ENCODE results near the gene DGLUCY.
"Not testable (repeated sequence)": the region's sequence is repeated elsewhere in the genome, so short reads cannot be mapped to it uniquely, and the experiment has no call there.

The DGLUCY gene

DNA sequence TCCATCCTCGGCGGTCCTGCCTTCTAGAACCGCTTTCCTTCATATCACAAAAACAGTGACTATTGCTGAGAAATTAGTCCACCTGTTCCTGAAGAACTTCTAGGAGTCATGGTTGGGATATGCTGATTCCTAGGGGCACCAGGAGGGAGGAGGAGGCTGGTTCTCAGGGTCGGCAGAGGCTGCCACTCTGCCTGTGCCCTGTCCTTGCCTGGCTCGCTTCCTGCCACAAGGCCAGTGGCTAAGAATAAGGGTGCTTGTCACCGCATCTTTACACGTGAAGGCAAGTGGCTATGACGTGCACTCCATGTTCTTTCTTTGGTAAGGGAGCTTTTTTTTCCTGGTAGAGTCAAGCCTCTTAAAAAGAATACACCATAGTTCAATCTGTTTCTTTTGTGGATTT is 18.7 kb upstream of the DGLUCY start:
- Histone ChIP-seq H3K27me3 (ENCODE audit: control insufficient read depth, low read length) (peaks cover 10% of the 10 kb centered on the region), H3K9me3 (ENCODE audit: control insufficient read depth, insufficient read depth, low read length) (no peaks in the 10 kb centered on the region), H3F3A (ENCODE audit: control insufficient read depth, insufficient read depth) (no peaks in the 10 kb centered on the region), H3K27ac (ENCODE audit: low read depth, low read length) (no peak overlapping the region), H3K79me2 (ENCODE audit: control insufficient read depth, low read length) (no peaks in the 10 kb centered on the region), H3K4me1 (ENCODE audit: control insufficient read depth, low read length) (no peaks in the 10 kb centered on the region), H3K4me3 (ENCODE audit: low read length) (no peak overlapping the region), H4K20me1 (ENCODE audit: control insufficient read depth, insufficient read depth, low read depth, low read length) (no peaks in the 10 kb centered on the region), H3K4me2 (ENCODE audit: low read length) (no peak overlapping the region), H3K36me3 (ENCODE audit: control insufficient read depth, low read length) (no peaks in the 10 kb centered on the region), H3K9me2 (replicated peaks; ENCODE audit: control insufficient read depth, low read length) (no peaks in the 10 kb centered on the region)
- TF ChIP-seq, protein P1, sequence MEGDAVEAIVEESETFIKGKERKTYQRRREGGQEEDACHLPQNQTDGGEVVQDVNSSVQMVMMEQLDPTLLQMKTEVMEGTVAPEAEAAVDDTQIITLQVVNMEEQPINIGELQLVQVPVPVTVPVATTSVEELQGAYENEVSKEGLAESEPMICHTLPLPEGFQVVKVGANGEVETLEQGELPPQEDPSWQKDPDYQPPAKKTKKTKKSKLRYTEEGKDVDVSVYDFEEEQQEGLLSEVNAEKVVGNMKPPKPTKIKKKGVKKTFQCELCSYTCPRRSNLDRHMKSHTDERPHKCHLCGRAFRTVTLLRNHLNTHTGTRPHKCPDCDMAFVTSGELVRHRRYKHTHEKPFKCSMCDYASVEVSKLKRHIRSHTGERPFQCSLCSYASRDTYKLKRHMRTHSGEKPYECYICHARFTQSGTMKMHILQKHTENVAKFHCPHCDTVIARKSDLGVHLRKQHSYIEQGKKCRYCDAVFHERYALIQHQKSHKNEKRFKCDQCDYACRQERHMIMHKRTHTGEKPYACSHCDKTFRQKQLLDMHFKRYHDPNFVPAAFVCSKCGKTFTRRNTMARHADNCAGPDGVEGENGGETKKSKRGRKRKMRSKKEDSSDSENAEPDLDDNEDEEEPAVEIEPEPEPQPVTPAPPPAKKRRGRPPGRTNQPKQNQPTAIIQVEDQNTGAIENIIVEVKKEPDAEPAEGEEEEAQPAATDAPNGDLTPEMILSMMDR (IDR thresholded peaks at IDR 0.05; ENCODE audit: low read depth, low read length, poor library complexity, severe bottlenecking) = no peak
- TF ChIP-seq EZH2phosphoT487 (IDR thresholded peaks at IDR 0.05; ENCODE audit: borderline replicate concordance, low read length) = no peak

DNA sequence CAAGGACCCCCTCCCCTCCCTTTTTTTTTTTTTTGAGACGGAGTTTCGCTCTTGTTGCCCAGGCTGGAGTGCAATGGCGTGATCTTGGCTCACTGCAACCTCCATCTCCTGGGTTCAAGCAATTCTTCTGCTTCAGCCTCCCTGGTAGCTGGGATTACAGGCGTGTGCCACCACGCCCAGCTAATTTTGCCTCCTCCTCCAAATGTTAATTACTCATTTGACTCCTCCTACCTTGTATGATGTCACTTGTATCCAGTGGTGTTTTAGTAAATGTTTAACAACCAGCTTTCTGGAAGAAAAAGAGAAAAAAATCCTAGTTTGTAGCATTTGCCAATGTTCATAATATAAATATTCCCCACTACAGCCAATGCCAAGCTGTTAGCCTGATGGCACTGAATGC is 16.2 kb upstream of the DGLUCY start:
- H3K36me3 ChIP-seq (ENCODE audit: control insufficient read depth, low read length); H3K4me3 ChIP-seq (ENCODE audit: low read length); H3K27me3 ChIP-seq (ENCODE audit: control insufficient read depth, low read length); H3K9me2 ChIP-seq (replicated peaks; ENCODE audit: control insufficient read depth, low read length); H3F3A ChIP-seq (ENCODE audit: control insufficient read depth, insufficient read depth); H3K4me1 ChIP-seq (ENCODE audit: control insufficient read depth, low read length); H3K27ac ChIP-seq (ENCODE audit: low read depth, low read length); H4K20me1 ChIP-seq (ENCODE audit: control insufficient read depth, insufficient read depth, low read depth, low read length); H3K4me2 ChIP-seq (ENCODE audit: low read length); H3K79me2 ChIP-seq (ENCODE audit: control insufficient read depth, low read length); H3K9me3 ChIP-seq (ENCODE audit: control insufficient read depth, insufficient read depth, low read length): not testable (repeated sequence)

DNA sequence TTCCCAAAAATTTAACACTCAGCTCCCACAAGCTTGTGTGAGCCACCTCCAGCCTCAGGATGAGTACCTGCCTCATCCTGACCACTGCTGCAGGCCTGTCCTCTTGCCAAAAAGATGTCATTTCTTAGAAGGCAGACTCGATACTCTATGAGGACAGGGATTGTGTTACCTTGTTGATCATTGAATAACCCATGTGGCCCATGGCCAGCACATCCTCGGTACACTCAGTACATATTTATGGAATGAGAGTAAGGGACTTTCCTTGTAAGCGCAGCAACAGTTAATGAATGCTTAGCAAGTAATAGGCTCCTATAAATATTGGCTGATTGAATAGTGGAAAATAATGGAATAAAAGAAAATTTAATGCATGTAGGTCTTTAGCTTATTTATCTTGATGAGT is 15.3 kb upstream of the DGLUCY start:
- Histone ChIP-seq H3F3A (ENCODE audit: control insufficient read depth, insufficient read depth) (no peaks in the 10 kb centered on the region), H3K9me2 (replicated peaks; ENCODE audit: control insufficient read depth, low read length) (no peaks in the 10 kb centered on the region), H4K20me1 (ENCODE audit: control insufficient read depth, insufficient read depth, low read depth, low read length) (no peaks in the 10 kb centered on the region), H3K4me3 (ENCODE audit: low read length) (no peak overlapping the region), H3K4me1 (ENCODE audit: control insufficient read depth, low read length) (no peaks in the 10 kb centered on the region), H3K4me2 (ENCODE audit: low read length) (no peak overlapping the region), H3K27me3 (ENCODE audit: control insufficient read depth, low read length) (peaks cover 10% of the 10 kb centered on the region), H3K36me3 (ENCODE audit: control insufficient read depth, low read length) (no peaks in the 10 kb centered on the region), H3K79me2 (ENCODE audit: control insufficient read depth, low read length) (no peaks in the 10 kb centered on the region), H3K9me3 (ENCODE audit: control insufficient read depth, insufficient read depth, low read length) (no peaks in the 10 kb centered on the region), H3K27ac (ENCODE audit: low read depth, low read length) (no peak overlapping the region)
- TF ChIP-seq, protein P1 (IDR thresholded peaks at IDR 0.05; ENCODE audit: low read depth, low read length, poor library complexity, severe bottlenecking) = no peak
- no peak for TF ChIP-seq EZH2phosphoT487 (IDR thresholded peaks at IDR 0.05; ENCODE audit: borderline replicate concordance, low read length)

DNA sequence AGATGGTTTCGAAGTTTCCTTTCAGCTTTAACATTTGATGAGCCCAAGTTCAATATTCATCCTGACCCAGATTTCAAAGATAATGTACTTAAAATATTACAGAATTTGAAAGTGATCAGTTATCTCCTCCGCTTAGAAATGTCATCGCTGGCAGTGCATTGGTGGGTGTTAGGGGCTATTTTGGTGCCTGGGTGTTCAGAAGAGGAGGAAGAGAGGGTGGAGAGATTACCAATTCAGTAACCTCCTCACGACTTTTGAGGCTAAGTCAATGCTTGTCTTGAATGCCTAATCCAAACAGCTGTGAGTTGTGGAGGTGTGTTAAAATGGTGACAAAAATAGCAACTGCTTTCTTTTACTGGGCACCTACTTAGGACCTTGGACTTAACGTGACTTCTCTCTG is 13.8 kb upstream of the DGLUCY start:
- Histone ChIP-seq H3K27me3 (ENCODE audit: control insufficient read depth, low read length) (peaks cover 10% of the 10 kb centered on the region), H3K9me3 (ENCODE audit: control insufficient read depth, insufficient read depth, low read length) (no peaks in the 10 kb centered on the region)

More for the DNA sequence above, 13.8 kb upstream of the DGLUCY start:
- Histone ChIP-seq H4K20me1 (ENCODE audit: control insufficient read depth, insufficient read depth, low read depth, low read length) (no peaks in the 10 kb centered on the region), H3K4me2 (ENCODE audit: low read length) (no peak overlapping the region), H3K4me3 (ENCODE audit: low read length) (no peak overlapping the region), H3K36me3 (ENCODE audit: control insufficient read depth, low read length) (no peaks in the 10 kb centered on the region), H3K4me1 (ENCODE audit: control insufficient read depth, low read length) (no peaks in the 10 kb centered on the region), H3F3A (ENCODE audit: control insufficient read depth, insufficient read depth) (no peaks in the 10 kb centered on the region), H3K9me2 (replicated peaks; ENCODE audit: control insufficient read depth, low read length) (no peaks in the 10 kb centered on the region), H3K79me2 (ENCODE audit: control insufficient read depth, low read length) (no peaks in the 10 kb centered on the region), H3K27ac (ENCODE audit: low read depth, low read length) (no peak overlapping the region)
- no peak for TF ChIP-seq EZH2phosphoT487 (IDR thresholded peaks at IDR 0.05; ENCODE audit: borderline replicate concordance, low read length)
- TF ChIP-seq, protein P1 (IDR thresholded peaks at IDR 0.05; ENCODE audit: low read depth, low read length, poor library complexity, severe bottlenecking) = no peak
